Smooth muscle cell (in vitro differentiated cells): ENCODE measurements around the gene UGT1A5. TPM values are rescaled to one million over a fixed set of nuclear protein-coding genes. Genes with fewer than 3 reads are reported as not detected.
A peak's percentile ranks its signal among the peaks of the same experiment; 100 is the strongest.

ENCODE experiments used
- DNase-seq: peaks from one replicate; lab custom pipeline; 2025; ENCODE audit not compliant: unreplicated experiment; lab: John Stamatoyannopoulos, UW
- H2AFZ ChIP-seq: fragments of 200-600 bp; sonication (generic); 2 replicates; pipeline ENCODE4 v1.6.0; 2016; ENCODE audit warnings: antibody characterized with exemption, low read depth, mild to moderate bottlenecking
- H3F3A ChIP-seq: fragments of 200-600 bp; sonication (generic); 2 replicates; pipeline ENCODE4 v1.6.0; 2017; ENCODE audit warnings: antibody characterized with exemption, low read depth
- H3K27ac ChIP-seq: fragments of 200-600 bp; sonication (generic); 2 replicates; pipeline ENCODE4 v1.5.1; 2016; ENCODE audit warnings: low read depth, mild to moderate bottlenecking
- H3K27me3 ChIP-seq: fragments of 200-600 bp; sonication (generic); 2 replicates; pipeline ENCODE4 v1.6.1; 2016; ENCODE audit warnings: low read depth, mild to moderate bottlenecking
- H3K36me3 ChIP-seq: fragments of 200-600 bp; sonication (generic); 2 replicates; pipeline ENCODE4 v1.5.1; 2016; ENCODE audit warnings: low read depth
- H3K4me1 ChIP-seq: fragments of 200-600 bp; sonication (generic); 2 replicates; pipeline ENCODE4 v1.5.1; 2016; ENCODE audit warnings: low read depth
- H3K4me2 ChIP-seq: fragments of 200-600 bp; sonication (generic); 2 replicates; pipeline ENCODE4 v1.6.0; 2016; ENCODE audit warnings: mild to moderate bottlenecking
- H3K4me3 ChIP-seq: fragments of 200-600 bp; sonication (generic); 2 replicates; pipeline ENCODE4 v1.5.1; 2016; ENCODE audit warnings: mild to moderate bottlenecking
- H3K79me2 ChIP-seq: fragments of 200-600 bp; sonication (generic); 2 replicates; pipeline ENCODE4 v1.6.0; 2016; ENCODE audit warnings: low read depth, mild to moderate bottlenecking
- H3K9ac ChIP-seq: fragments of 200-600 bp; sonication (generic); 2 replicates; pipeline ENCODE4 v1.6.0; 2016; ENCODE audit warnings: low read depth
- H3K9me3 ChIP-seq: fragments of 200-600 bp; sonication (generic); replicated peaks from 2 replicates; pipeline ENCODE4 v1.5.1; 2016; ENCODE audit warnings: low read depth
- H4K20me1 ChIP-seq: fragments of 200-600 bp; sonication (generic); 2 replicates; pipeline ENCODE4 v1.6.0; 2016; ENCODE audit warnings: low read depth
- CTCF ChIP-seq: fragments of 200-600 bp; sonication (generic); IDR thresholded peaks from 2 replicates; pipeline ENCODE4 v1.5.1; 2017; ENCODE audit warnings: borderline replicate concordance, mild to moderate bottlenecking, antibody characterized with exemption; ENCODE audit not compliant: insufficient read depth, poor library complexity, severe bottlenecking
- WGBS: methylation state at CpG from one replicate; pipeline ENCODE4 v1.1.7; 2016; ENCODE audit warnings: low lambda C conversion rate; 5-methylcytosine and 5-hydroxymethylcytosine counted together
- polyA plus RNA-seq: library from polyadenylated mRNA; unstranded; fragments of >200 nt; fragmentation: Nextera tagmentation; extraction: Ambion mirVana; gene quantifications from 2 replicates; pipeline ENCODE4 v1.2.1, GENCODE V29; 2016
- total RNA-seq: library from RNA; depleted of rRNA; stranded (reverse); fragments of >200 nt; gene quantifications from 2 replicates; pipeline ENCODE4 v1.2.3, GENCODE V29; 2014

Gene UGT1A5
- total and polyA plus RNA-seq, 2 experiments from 2014 or later = not detected

GRCh38 chr2:233711312-233712008 is 1.2 kb upstream of the UGT1A5 start:
- no peaks in the 10 kb centered on the region for H3K36me3 ChIP-seq
- no peak overlapping the region for H3K9ac ChIP-seq
- no peaks in the 10 kb centered on the region for H3K9me3 ChIP-seq
- no peaks in the 10 kb centered on the region for H3K27me3 ChIP-seq
- H3K27ac ChIP-seq = no peak overlapping the region
- H3F3A ChIP-seq = no peaks in the 10 kb centered on the region
- WGBS = 46% methylated on average over 10 of the region's 11 CpGs
- no peaks in the 10 kb centered on the region for H4K20me1 ChIP-seq
- H3K4me1 ChIP-seq = no peaks in the 10 kb centered on the region
- peak; percentile 43 for DNase-seq
- TF ChIP-seq CTCF = peak; percentile 94
- H2AFZ ChIP-seq = no peak overlapping the region
- H3K4me3 ChIP-seq = no peak overlapping the region
- H3K4me2 ChIP-seq = no peak overlapping the region
- no peaks in the 10 kb centered on the region for H3K79me2 ChIP-seq

GRCh38 chr2:233713262-233713615 is 532 bp downstream of the UGT1A5 start:
- no peaks in the 10 kb centered on the region for H3K79me2 ChIP-seq
- no peaks in the 10 kb centered on the region for H3F3A ChIP-seq
- no peak for DNase-seq
- H3K4me3 ChIP-seq = no peak overlapping the region
- no peak overlapping the region for H3K4me2 ChIP-seq
- H3K27ac ChIP-seq = no peak overlapping the region
- H3K27me3 ChIP-seq = no peaks in the 10 kb centered on the region
- TF ChIP-seq CTCF = no peak
- H3K4me1 ChIP-seq = no peaks in the 10 kb centered on the region
- 87% methylated on average over 7 of the region's 7 CpGs for WGBS
- no peaks in the 10 kb centered on the region for H3K36me3 ChIP-seq
- H3K9ac ChIP-seq = no peak overlapping the region
- H2AFZ ChIP-seq = no peak overlapping the region
- no peaks in the 10 kb centered on the region for H3K9me3 ChIP-seq
- no peaks in the 10 kb centered on the region for H4K20me1 ChIP-seq

- Histone ChIP-seq H2AFZ (no peak overlapping the region), H3F3A (no peaks in the 10 kb centered on the region), H3K4me1 (no peaks in the 10 kb centered on the region), H3K79me2 (no peaks in the 10 kb centered on the region), H3K9me3 (no peaks in the 10 kb centered on the region), H3K4me3 (no peak overlapping the region), H3K27me3 (no peaks in the 10 kb centered on the region), H3K36me3 (no peaks in the 10 kb centered on the region), H3K27ac (no peak overlapping the region), H3K9ac (no peak overlapping the region), H4K20me1 (no peaks in the 10 kb centered on the region), H3K4me2 (no peak overlapping the region)
- WGBS = 89% methylated on average over 2 of the region's 2 CpGs
- DNase-seq = no peak
- TF ChIP-seq CTCF = no peak
Observed at GRCh38 chr2:233714121-233714520, 1.4 kb downstream of the UGT1A5 start.

GRCh38 chr2:233718552-233718951 is 5.8 kb downstream of the UGT1A5 start, which contains the start of gene UGT1A4:
Gene UGT1A4 (plus strand): TSS chr2:233718736. CDS start chr2:233718821, 85 bp downstream.
- Histone ChIP-seq H3K9ac (no peak within 1 kb of the TSS), H3K4me3 (no peak within 1 kb of the TSS), H3K27me3 (no peaks in the 10 kb centered on the region), H4K20me1 (no peaks in the 10 kb centered on the region), H3K79me2 (no peaks in the 10 kb centered on the region), H3K4me2 (no peak within 1 kb of the TSS), H2AFZ (no peak within 1 kb of the TSS), H3K9me3 (no peaks in the 10 kb centered on the region), H3F3A (no peaks in the 10 kb centered on the region), H3K27ac (no peak within 1 kb of the TSS), H3K36me3 (no peaks in the 10 kb centered on the region), H3K4me1 (no peaks in the 10 kb centered on the region)
- DNase-seq = no peak
- WGBS = 94% methylated on average over 7 of the region's 7 CpGs
- no peak for TF ChIP-seq CTCF
